Stimulated activated CD4-positive, alpha-beta T cell treated with anti-CD3 and anti-CD28 coated beads, Interleukin-1b, Interleukin-23, amount 100 ng/mL, for 1 hour (primary cell): ENCODE results near the gene CDK5R1.

Experiments used
- DNase-seq, 2 donors: peaks; one replicate each; pipeline ENCODE4 v3.0.0-alpha.2; 2020; ENCODE audit warnings: low read depth in 2 of 2

CDK5R1 gene

GRCh38 chr17:32493571-32493970 lies 6.8 kb downstream of the CDK5R1 start:
- no peak for DNase-seq

GRCh38 chr17:32493976-32494513 lies 7.3 kb downstream of the CDK5R1 start:
- no peak for DNase-seq

GRCh38 chr17:32494621-32495358 lies 8.0 kb downstream of the CDK5R1 start:
- DNase-seq, result no peak

- DNase-seq, result no peak
These were observed 8.8 kb downstream of the CDK5R1 start for GRCh38 chr17:32495359-32496231.

GRCh38 chr17:32496395-32497073 lies 9.7 kb downstream of the CDK5R1 start:
- DNase-seq, result no peak

GRCh38 chr17:32497431-32498205 lies 10.8 kb downstream of the CDK5R1 start:
- no peak for DNase-seq

- no peak for DNase-seq
These were observed 11.6 kb downstream of the CDK5R1 start for GRCh38 chr17:32498391-32498790.

GRCh38 chr17:32502013-32502412 lies 15.2 kb downstream of the CDK5R1 start:
- no peak for DNase-seq

- no peak for DNase-seq
These were observed 15.9 kb downstream of the CDK5R1 start for GRCh38 chr17:32502710-32503109.

- DNase-seq, result no peak
These were observed 16.7 kb downstream of the CDK5R1 start for GRCh38 chr17:32503251-32504165.

- DNase-seq, result no peak
These were observed 17.6 kb downstream of the CDK5R1 start for GRCh38 chr17:32504166-32504990.

- DNase-seq, result no peak
These were observed 22.1 kb downstream of the CDK5R1 start for GRCh38 chr17:32508926-32509325.

- DNase-seq, result no peak
These were observed 23.7 kb downstream of the CDK5R1 start for GRCh38 chr17:32510466-32510865.

GRCh38 chr17:32512328-32512727 lies 25.5 kb downstream of the CDK5R1 start:
- no peak for DNase-seq

- no peak for DNase-seq
These were observed 26.8 kb downstream of the CDK5R1 start for GRCh38 chr17:32513579-32513978.

GRCh38 chr17:32514606-32515005 lies 27.8 kb downstream of the CDK5R1 start:
- no peak for DNase-seq

GRCh38 chr17:32515677-32516383 lies 29.0 kb downstream of the CDK5R1 start:
- no peak for DNase-seq

GRCh38 chr17:32516450-32516849 lies 29.7 kb downstream of the CDK5R1 start:
- no peak for DNase-seq
